ENCODE results near the gene C1orf56. TPM values are rescaled to one million over a fixed set of nuclear protein-coding genes. Genes with fewer than 3 reads are reported as not detected.

C1orf56 gene, protein sequence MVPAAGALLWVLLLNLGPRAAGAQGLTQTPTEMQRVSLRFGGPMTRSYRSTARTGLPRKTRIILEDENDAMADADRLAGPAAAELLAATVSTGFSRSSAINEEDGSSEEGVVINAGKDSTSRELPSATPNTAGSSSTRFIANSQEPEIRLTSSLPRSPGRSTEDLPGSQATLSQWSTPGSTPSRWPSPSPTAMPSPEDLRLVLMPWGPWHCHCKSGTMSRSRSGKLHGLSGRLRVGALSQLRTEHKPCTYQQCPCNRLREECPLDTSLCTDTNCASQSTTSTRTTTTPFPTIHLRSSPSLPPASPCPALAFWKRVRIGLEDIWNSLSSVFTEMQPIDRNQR
- 0.72 and 1.5 TPM in 2 replicates for total RNA-seq

DNA sequence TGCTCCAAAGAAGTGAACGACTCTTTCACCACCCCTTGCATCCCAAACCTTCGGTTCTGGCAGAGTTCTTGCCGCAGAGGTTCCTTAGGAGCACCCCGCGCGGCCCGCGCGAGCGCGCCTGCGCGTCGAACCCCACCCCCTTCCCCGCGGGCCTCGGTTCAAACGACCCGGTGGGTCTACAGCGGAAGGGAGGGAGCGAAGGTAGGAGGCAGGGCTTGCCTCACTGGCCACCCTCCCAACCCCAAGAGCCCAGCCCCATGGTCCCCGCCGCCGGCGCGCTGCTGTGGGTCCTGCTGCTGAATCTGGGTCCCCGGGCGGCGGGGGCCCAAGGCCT is at the start of gene C1orf56:
Gene C1orf56 (plus strand): TSS at position 161 of the 334 bp plus-strand sequence. CDS start 97 bp downstream, at position 258.

DNA sequence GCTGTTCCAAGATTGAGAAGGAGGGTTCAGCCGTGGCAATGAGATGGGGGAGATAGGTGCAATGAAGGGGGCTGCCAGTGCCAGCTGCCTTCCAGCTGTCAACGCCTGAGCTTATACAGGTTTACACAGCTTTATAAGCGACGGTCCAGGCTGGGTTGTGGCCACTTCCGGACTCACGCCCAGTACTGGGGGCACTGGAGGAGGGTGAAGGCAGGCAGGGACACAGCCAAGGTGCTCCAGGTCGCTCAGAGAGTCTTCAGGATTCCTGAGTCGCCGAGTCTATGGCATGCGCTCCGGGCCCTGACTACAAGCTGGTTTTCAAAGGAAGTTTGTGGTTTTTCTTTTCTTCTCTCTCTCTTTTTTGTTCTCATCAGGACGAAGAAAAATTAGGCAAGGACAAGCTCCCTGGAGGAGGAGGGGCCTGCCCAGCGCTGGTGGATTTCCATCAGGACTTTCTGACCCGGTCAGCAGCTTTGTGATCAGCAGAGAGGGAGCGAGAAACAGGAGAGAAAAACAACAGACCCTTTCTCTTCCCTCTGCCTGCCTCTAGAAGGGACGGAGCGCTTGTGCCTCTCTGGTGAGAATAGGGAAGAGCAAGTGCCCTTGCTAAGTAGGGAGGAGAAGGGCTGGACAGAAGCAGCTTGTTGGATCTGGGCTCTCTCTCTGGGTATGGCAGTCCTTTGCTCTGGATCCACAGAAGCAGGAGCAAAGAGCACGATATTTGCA is 41.1 kb upstream of the C1orf56 start, which contains the start of gene MINDY1:
Gene MINDY1 (minus strand): TSS at position 576 of the 726 bp plus-strand sequence. CDS start 4,285 bp downstream, outside the sequence.

DNA sequence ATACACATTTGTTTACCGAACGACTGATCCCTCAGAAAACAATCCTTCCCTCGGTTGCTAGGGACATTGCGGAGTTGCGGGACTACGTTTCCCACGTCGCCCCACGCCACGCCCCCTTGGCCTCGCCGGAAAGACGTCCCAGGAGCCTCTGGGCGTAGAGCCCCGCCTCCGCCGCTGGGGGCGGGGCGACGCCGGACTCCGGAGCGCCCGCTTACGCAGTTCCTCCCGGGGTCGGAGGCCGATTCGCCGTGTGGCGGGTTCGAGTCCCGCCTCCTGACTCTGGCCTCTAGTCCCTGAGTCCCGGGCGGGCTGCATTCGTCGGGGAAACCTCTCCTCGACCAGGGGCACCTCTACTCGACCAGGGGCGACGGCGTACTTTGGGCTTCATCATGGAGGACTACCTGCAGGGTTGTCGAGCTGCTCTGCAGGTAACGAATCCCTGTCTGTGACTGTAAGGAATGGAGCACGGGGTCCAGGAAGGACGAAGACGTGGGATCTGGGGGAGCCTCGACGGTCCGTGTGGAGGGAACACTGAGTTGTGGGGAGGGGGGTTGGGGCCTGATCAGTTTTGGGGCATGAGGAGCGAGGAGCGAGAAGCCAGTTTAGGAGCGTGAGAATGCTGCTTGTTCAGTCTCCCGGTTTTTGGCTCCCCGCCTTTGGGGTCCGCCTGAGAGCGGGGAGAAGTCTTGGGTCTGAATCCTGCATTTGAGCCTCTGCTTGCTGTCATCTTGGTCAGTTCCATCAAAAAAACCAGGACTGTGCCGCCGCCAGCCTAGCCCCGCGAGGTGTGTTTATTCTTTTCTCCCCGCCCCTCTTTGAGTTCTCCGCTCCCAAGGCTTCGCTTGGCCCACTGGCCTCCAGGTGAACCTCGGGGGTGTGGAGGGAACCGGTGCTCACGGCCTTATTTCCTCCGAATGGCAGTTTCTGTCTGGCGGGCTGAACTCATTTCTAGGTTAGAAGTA is 39.0 kb upstream of the C1orf56 start, which contains the start of gene PRUNE1:
Gene PRUNE1 (plus strand): TSS at position 206 of the 962 bp plus-strand sequence. CDS start 184 bp downstream, at position 390.

DNA sequence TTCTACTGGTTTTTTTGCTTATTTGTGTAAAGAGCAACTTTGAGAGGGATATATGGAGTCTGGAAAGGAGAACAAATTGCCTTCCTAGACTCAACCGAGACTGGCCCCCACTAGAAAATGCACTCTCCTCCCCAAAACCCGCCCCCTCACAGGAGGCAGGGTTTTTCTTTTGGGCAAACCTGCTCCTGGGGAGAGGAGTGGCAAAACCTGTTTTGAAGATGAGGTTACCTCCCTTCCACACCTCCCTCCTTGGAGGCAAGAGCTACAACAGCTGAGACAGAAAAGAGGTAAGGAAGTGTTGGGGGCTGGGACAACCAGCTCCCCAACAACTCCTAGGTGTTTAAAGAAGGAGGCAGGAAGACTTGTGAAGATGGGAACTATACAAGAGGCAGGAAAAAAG is 11.2 kb upstream of the C1orf56 start, which contains the start of gene BNIPL:
Gene BNIPL (plus strand): TSS at position 231 of the 400 bp plus-strand sequence. CDS start 140 bp downstream, at position 371.

DNA sequence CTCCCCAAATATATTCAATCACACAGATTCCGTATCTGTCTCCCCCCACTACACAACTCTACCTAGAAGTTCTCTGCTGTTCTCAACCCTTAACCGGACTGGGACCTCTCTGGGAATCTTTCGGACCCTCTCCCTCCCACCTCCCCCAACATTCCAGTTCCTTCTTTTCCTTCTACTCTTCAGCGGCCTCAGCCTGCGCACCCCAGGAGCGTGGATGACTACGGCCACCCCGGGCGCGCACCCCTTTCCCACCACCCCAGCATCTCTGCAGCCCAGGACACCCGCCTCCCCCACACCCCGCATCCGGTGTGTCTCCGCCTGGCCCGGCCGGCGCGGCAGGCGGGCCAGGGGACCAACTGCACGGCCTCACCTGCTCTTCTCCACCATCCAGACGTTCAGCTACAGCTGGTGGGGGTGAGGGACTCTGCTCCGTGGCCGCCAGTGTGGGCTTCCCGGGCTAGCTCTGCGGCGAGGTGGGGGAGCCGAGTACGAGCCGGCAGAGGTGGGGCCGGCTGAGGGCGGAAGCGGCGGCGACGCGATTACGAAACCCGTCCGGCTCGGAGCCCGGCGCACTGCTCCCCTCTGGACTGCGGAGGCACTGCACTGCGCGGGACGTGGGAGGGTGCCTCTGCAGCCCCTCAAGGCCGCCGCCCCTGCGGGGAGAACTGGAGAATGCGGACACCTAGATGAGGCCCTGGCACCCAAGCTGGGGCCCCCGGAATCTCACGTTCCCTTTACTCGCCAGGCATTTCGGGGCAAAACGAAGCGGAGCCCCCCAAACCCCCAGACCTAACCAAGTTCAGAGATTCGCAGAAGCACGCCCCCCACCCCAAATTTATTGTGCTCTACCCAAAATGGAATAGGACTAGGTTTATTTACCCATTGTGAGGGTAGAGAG is 11.8 kb downstream of the C1orf56 start, which contains the start of gene CDC42SE1:
Gene CDC42SE1 (minus strand): TSS at position 514 of the 898 bp plus-strand sequence. CDS start 3,892 bp downstream, outside the sequence.

DNA sequence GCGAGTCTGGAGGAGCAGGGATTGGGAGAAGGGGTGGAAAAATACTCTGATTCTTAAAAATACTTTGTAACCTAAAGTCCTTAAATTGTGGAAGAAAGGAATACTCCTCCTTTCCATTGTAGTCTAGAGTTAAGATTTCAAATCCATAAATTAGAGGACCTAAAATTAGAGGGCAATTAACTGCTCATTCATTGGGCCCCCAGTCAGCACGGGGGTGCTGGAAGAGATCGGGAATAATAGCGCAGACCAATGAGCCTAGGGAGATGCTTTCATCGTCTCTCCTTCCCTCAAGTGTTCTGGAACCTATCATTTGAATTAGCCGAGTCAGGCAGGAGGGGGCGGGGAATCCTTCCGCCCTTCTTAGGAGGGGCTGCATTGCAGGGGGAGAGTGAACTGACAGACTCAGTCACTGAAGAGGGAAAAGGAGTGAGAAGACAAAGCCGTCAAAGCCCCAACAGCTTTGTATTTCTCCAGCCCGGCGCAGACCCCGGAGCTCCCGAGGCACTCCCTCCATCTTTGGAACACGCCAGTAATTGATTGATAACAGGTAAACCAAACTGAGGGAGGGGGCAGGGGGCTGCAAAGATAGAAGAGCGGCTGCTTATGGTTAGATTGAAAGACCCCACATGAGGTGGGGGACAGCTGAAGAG is 12.6 kb downstream of the C1orf56 start, which contains the start of gene MLLT11:
Gene MLLT11 (plus strand): TSS at position 391 of the 650 bp plus-strand sequence. CDS start 6,828 bp downstream, outside the sequence.

DNA sequence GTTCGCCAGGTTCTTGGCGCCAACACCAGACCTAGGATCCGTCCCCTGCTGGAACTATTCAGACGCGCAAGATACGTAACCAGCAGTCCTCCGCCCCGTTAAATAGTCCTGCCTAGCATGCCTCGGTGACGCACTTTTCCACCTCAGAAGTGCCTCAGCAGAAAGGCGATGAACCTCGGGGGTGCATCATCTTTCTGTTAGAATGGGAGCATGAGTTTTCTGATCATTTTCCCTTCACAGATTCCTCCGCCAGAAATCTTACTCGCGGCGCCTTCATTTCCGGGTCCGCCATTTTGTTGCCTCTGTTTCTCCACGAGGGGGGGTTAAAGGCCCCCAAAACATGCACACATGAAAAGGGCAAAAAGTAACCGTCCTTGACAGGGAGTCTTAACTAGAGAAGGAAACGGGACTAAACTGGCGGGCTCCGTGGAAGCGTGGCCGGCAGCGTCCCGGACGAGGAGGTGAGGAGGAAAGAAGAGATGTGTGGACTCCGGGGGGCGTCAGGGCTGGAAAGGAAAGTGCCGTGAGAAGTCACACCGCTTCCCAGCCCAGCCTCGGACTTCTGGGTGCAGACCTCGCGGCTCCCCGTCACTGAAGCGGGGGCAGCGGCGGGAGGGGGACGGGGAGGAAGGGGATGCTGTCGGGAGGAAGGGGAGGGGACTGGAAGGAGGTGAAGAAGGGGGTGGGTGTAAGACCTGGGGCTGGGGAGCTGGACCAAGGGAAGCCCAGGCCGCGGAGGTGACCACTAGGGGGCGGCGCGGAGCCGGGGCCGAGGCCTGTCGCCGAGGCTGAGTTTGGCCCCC is 23.1 kb downstream of the C1orf56 start, which contains the start of gene GABPB2:
Gene GABPB2 (plus strand): TSS at position 288 of the 803 bp plus-strand sequence. CDS start 17,429 bp downstream, outside the sequence.

Other genes starting within 250 kb of the C1orf56 start
- gene CTSK, start 239.5 kb upstream of the C1orf56 start, total RNA-seq: 1.3 and 1.7 TPM in 2 replicates
- gene ARNT, start 171.2 kb upstream of the C1orf56 start, total RNA-seq: 14.7 and 16.9 TPM in 2 replicates
- gene CTXND2, start 160.6 kb upstream of the C1orf56 start, total RNA-seq: under 0.01 TPM in 1 of 2 replicates, not detected in the other
- gene SETDB1, start 121.4 kb upstream of the C1orf56 start, total RNA-seq: 19.8 and 34.5 TPM in 2 replicates
- gene CERS2, start 72.9 kb upstream of the C1orf56 start, total RNA-seq: 91.1 and 114 TPM in 2 replicates
- gene ANXA9, start 65.5 kb upstream of the C1orf56 start, total RNA-seq: not detected in 2 replicates
- 9.6 and 11.6 TPM in 2 replicates for gene MINDY1, start 40.8 kb upstream of the C1orf56 start, total RNA-seq
- gene PRUNE1, start 39.3 kb upstream of the C1orf56 start, total RNA-seq: 7.5 and 10.4 TPM in 2 replicates
- 2.4 and 5.5 TPM in 2 replicates for gene BNIPL, start 11.2 kb upstream of the C1orf56 start, total RNA-seq
- 85.7 and 95.4 TPM in 2 replicates for gene CDC42SE1, start 11.9 kb downstream of the C1orf56 start, total RNA-seq
- gene MLLT11, start 12.6 kb downstream of the C1orf56 start, total RNA-seq: 1.9 and 4.6 TPM in 2 replicates
- 10.7 and 11.8 TPM in 2 replicates for gene GABPB2, start 23.0 kb downstream of the C1orf56 start, total RNA-seq
- 0.21 and 0.48 TPM in 2 replicates for gene SEMA6C, start 98.9 kb downstream of the C1orf56 start, total RNA-seq
- not detected in 2 replicates for gene TNFAIP8L2, start 108.9 kb downstream of the C1orf56 start, total RNA-seq
- 4.8 and 7.9 TPM in 2 replicates for gene LYSMD1, start 118.2 kb downstream of the C1orf56 start, total RNA-seq
- gene SCNM1, start 118.4 kb downstream of the C1orf56 start, total RNA-seq: 20.2 and 26.4 TPM in 2 replicates
- not detected in 2 replicates for gene TMOD4, start 128.2 kb downstream of the C1orf56 start, total RNA-seq
- gene VPS72, start 142.4 kb downstream of the C1orf56 start, total RNA-seq: 58.2 and 79.0 TPM in 2 replicates
- gene PIP5K1A, start 150.8 kb downstream of the C1orf56 start, total RNA-seq: 48.0 and 60.2 TPM in 2 replicates
- gene PSMD4, start 207.0 kb downstream of the C1orf56 start, total RNA-seq: 171 and 208 TPM in 2 replicates
- gene ZNF687, start 234.5 kb downstream of the C1orf56 start, total RNA-seq: 10.9 and 11.3 TPM in 2 replicates